Measurements from ENCODE around the gene LCOR. TPM values are rescaled to one million over a fixed set of nuclear protein-coding genes. Genes with fewer than 3 reads are reported as not detected.
A peak's percentile ranks its signal among the peaks of the same experiment; 100 is the strongest.

LCOR gene
- total and polyA plus RNA-seq, 4 donors = 2.5 to 31.2 (median 14.5) TPM

DNA sequence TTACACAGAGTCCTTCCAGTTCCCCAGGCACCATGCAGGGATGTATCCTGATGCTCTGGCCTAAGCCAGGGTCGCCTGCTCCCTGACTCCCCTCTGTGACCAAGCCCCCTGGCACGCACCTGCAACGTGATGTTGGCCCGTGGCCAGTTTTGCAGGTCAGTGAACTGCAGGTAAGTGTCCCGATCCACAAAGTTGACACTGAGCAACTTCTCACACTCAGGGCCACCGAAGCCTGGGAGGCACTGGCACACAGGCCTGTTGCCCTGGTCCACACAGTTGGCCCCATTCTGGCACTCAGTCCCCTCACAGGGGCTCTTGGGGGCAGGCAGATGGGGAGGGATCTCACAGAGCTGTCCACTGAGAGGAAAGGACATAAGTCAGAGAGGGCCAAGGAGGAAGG, 174.3 kb downstream of the LCOR start:
- WGBS = 45% methylated on average over 6 of the region's 6 CpGs
- Histone ChIP-seq H3K4me3 (ENCODE audit: low read depth in 1 of 3, low read length in 3 of 3) (no peak overlapping the region), H3K4me1 (ENCODE audit: control insufficient read depth in 4 of 4, insufficient read depth in 4 of 4, low read length in 3 of 4) (peaks cover 0 to 2% (median 0%) of the 10 kb centered on the region in 4 donors), H3K9ac (ENCODE audit: low read depth in 1 of 2, low read length in 2 of 2) (no peak overlapping the region), H3K9me3 (ENCODE audit: control insufficient read depth in 4 of 4, low read length in 3 of 4) (peaks cover 0 to 3% (median under 1%) of the 10 kb centered on the region in 4 donors), H3K36me3 (ENCODE audit: control insufficient read depth in 4 of 4, insufficient read depth in 3 of 4, low read depth in 1 of 4, low read length in 3 of 4) (no peaks in the 10 kb centered on the region), H3K27ac (ENCODE audit: low read depth in 1 of 2, low read length in 2 of 2) (no peak overlapping the region), H3K27me3 (ENCODE audit: control insufficient read depth in 4 of 4, insufficient read depth in 4 of 4, low read length in 3 of 4) (no peaks in the 10 kb centered on the region)
- TF ChIP-seq FOXA1 (IDR thresholded peaks at IDR 0.05) (no peak), MAX (IDR thresholded peaks at IDR 0.05) (no peak), RXRA (IDR thresholded peaks at IDR 0.05) (peak; percentile 10 to 71), EGR1 (IDR thresholded peaks at IDR 0.05; ENCODE audit: low read depth in 2 of 2) (no peak), SP1 (IDR thresholded peaks at IDR 0.05) (no peak), NR2F2 (IDR thresholded peaks at IDR 0.05) (no peak)
- DNase-seq (ENCODE audit: low spot score) = no peak

DNA sequence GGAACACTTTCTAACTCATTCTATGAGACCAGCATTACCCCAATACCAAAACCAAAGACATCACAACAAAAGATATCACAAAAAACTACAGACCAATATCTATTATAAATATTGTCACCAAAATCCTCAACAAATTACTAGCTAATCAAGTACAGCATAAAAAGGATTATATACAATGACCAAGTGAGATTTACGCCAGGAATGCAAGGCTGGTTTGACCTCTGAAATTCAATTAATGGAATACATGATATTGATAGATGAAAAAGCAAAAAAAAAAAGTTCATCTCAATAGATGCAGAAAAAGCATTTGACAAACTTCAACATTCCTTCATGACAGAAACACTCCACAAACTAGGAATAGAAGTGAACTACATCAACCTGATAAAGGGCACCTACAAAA, 175.3 kb downstream of the LCOR start:
- Histone ChIP-seq H3K27me3 (ENCODE audit: control insufficient read depth in 4 of 4, insufficient read depth in 4 of 4, low read length in 3 of 4) (no peaks in the 10 kb centered on the region), H3K27ac (ENCODE audit: low read depth in 1 of 2, low read length in 2 of 2) (no peak overlapping the region), H3K36me3 (ENCODE audit: control insufficient read depth in 4 of 4, insufficient read depth in 3 of 4, low read depth in 1 of 4, low read length in 3 of 4) (no peaks in the 10 kb centered on the region), H3K9me3 (ENCODE audit: control insufficient read depth in 4 of 4, low read length in 3 of 4) (peaks cover 0 to 3% (median under 1%) of the 10 kb centered on the region in 4 donors), H3K4me1 (ENCODE audit: control insufficient read depth in 4 of 4, insufficient read depth in 4 of 4, low read length in 3 of 4) (peaks cover 0 to 2% (median 0%) of the 10 kb centered on the region in 4 donors), H3K4me3 (ENCODE audit: low read depth in 1 of 3, low read length in 3 of 3) (no peak overlapping the region), H3K9ac (ENCODE audit: low read depth in 1 of 2, low read length in 2 of 2) (no peak overlapping the region)
- DNase-seq (ENCODE audit: low spot score) = no peak
- TF ChIP-seq ATF3 (IDR thresholded peaks at IDR 0.05) (no peak), REST (IDR thresholded peaks at IDR 0.05) (no peak), FOXA1 (IDR thresholded peaks at IDR 0.05) (no peak), YY1 (IDR thresholded peaks at IDR 0.05) (no peak), GABPA (IDR thresholded peaks at IDR 0.05 in 1 of 2, conservative IDR thresholded peaks at IDR 0.05 in 1 of 2) (no peak), HNF4A (conservative IDR thresholded peaks at IDR 0.05) (no peak), JUND (IDR thresholded peaks at IDR 0.05) (no peak), MAX (IDR thresholded peaks at IDR 0.05) (no peak), HNF4G (IDR thresholded peaks at IDR 0.05) (no peak), TAF1 (conservative IDR thresholded peaks at IDR 0.05) (no peak), CTCF (IDR thresholded peaks at IDR 0.05; ENCODE audit: low read depth, low read length, missing input control) (no peak), EGR1 (IDR thresholded peaks at IDR 0.05; ENCODE audit: low read depth in 2 of 2) (no peak), SP1 (IDR thresholded peaks at IDR 0.05) (no peak), RAD21 (IDR thresholded peaks at IDR 0.05) (no peak), RXRA (IDR thresholded peaks at IDR 0.05) (no peak), FOXA2 (IDR thresholded peaks at IDR 0.05) (no peak), NR2F2 (IDR thresholded peaks at IDR 0.05) (no peak)
- TF ChIP-seq, protein P1, sequence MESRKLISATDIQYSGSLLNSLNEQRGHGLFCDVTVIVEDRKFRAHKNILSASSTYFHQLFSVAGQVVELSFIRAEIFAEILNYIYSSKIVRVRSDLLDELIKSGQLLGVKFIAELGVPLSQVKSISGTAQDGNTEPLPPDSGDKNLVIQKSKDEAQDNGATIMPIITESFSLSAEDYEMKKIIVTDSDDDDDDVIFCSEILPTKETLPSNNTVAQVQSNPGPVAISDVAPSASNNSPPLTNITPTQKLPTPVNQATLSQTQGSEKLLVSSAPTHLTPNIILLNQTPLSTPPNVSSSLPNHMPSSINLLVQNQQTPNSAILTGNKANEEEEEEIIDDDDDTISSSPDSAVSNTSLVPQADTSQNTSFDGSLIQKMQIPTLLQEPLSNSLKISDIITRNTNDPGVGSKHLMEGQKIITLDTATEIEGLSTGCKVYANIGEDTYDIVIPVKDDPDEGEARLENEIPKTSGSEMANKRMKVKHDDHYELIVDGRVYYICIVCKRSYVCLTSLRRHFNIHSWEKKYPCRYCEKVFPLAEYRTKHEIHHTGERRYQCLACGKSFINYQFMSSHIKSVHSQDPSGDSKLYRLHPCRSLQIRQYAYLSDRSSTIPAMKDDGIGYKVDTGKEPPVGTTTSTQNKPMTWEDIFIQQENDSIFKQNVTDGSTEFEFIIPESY (IDR thresholded peaks at IDR 0.05) = no peak
- WGBS = 96% methylated on average over 1 of the region's 1 CpG
